SW480 (cell line): Measurements from ENCODE around the gene CLCN1.

Experiments
- DNase-seq: peaks from one replicate; pipeline ENCODE4 v3.0.0-alpha.2; 2016; ENCODE audit warnings: low spot score

The CLCN1 gene

DNA sequence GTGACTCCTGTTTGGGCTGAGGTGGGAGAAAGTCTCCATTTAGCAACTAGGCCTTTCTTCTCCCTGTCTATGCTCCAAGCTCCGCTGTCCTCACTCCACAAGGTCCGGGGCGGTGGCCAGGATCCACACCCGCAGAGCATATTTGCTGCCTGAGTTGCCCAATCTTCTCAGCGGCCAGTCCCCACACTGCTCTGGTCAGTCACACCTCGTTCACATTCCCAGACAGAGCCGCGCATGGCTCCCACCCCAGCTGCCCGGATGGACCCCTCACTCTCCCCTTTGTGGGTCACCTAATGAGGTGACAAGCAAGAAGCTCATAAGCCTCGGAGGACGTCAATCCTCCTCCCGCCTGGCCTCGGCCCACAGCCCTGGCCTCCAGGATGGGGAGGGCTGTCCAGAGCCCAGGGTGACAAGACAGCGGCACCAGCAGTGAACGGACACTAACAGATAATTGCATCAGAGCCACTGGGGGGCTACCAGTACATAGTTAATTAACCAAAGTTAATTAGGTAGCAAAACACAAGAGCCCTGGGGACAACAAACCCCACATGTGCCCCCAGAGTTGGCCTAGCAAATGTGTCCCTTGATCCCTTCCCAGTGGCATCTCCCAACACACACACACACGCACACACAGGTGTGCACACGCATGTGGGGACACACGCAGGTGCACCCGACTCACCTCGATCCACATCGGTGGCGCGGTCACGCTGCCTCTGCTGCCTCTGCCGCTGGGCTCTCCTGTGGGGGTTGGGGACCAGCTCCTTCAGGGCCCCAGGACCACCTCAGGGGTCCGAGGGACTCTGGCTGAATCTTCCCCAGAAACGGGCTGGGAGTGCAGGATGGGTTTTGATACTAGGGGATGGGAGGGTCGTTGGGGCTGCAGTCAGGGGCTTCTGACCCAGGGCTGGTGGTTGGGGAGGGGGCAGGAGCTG lies 81.0 kb downstream of the CLCN1 start:
- no peak for DNase-seq

DNA sequence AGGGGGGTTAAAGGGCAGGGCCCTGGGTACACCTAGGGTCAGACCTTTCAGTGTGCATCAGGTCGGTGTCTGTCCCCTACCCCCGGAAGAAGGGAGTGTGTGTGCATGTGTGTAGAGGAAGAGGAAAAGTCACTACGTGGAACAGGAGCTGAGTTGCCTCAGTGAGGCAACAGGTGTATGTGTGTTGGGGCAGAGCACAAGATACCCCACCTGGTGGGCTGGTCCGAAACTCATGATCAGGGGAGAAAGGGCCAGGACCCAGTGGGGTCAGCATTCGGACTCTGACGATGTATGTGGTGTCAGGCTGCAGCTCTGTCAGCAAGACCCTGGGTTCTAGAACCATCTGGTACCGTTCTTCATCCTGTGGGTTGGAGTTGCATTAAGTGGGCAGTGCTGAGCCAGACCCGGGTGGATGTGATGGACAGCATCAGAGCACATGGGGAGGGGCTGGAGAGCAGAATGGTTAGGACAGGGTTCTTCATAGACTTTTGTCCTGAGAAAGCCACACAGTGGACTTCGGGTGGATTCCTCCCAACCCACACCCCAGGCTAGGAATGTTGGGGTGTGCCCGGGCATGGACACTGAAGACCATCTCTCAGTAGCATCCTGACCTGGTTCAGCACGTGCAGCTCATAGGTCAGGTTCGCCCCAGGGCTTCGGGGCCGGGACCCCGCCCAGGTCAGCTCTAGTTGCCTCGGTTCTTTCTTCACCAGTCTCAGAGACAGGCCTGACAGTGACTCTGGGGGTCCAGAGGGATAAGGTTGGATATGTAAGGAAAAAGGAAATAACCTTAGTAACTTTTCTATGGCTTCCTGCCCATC lies 82.0 kb downstream of the CLCN1 start:
- DNase-seq = no peak

DNA sequence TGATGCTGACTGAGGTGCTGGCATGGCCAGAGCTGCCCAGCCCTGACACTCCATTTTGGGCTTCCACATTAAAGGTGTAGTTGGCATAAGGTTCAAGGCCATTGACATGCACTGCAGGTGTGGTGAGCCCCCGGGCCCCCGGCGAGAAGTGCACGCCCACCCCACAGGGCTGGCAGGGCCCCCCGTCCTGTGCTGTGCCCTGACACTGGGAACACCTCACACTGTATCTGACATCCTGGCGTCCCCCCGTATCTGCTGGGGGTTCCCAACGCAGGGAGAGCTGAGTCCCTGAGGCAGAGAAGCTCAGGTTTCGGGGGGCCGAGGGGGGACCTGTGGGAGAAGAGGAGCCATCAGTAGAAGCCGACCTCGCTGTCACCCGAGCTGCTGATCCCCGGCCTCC lies 82.7 kb downstream of the CLCN1 start:
- no peak for DNase-seq

DNA sequence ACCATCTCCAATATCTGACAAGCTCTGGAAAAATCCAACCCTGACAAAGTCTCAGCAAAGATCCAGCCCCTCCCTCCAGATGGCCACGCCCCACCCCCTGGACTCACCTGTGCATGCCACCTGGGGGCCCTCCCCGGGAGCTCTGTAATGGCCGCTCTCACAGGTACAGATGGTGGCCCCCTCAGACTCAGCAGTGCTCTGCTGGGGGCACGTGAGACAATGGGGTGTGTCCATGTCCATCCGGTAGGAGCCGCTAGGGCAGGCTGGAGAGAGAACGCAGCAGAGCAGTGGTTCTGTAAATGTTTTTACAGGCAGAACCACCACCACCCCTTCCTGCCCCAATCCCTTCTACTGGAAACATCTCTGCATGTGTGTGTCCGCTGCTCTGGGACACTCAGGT lies 83.2 kb downstream of the CLCN1 start:
- no peak for DNase-seq

DNA sequence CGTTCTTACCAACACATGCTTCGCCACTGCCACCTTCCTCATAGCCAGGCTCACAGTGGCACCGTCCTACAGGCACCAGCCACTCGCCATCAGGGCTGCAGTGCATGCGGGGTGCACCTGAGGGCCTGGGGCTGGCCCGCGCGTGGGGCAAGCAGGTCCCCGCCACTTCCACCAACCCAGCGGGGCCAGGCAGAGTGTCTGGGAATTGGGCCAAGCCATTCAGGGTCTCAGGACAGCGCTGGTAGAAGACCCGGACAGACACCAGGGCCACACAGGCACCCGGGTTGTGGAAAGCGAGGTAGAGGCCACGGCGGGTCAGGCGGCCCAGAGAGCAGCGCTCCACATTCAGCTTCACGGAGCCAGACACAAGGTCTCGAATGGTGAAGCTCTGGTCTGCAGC lies 83.7 kb downstream of the CLCN1 start:
- no peak for DNase-seq

DNA sequence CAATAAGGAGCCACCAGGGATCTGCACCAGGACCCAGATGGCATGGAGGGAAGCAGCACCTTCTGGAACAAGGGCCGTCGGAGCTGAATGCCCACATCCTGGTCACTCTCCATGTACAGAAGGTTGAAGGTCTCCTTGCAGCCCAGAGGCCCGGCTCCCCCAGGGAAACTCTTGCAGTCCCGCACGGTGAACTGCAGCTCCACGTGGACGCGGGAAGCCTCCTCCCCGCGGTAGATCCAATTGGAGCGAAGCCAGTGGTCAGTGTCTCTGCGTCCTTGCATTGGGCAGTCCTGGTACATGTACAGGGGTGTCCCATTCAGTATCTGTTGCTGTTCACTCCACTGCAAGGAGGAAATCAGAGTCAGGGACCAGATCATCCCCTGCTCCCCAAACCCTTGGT lies 85.4 kb downstream of the CLCN1 start:
- no peak for DNase-seq
